ENCODE measurements around the gene MKI67. TPM values are rescaled to one million over a fixed set of nuclear protein-coding genes. Genes with fewer than 3 reads are reported as not detected.
A peak's percentile ranks its signal among the peaks of the same experiment; 100 is the strongest.

Gene MKI67
- total RNA-seq, 1 donor from 2014 or later = 45.7 TPM

DNA sequence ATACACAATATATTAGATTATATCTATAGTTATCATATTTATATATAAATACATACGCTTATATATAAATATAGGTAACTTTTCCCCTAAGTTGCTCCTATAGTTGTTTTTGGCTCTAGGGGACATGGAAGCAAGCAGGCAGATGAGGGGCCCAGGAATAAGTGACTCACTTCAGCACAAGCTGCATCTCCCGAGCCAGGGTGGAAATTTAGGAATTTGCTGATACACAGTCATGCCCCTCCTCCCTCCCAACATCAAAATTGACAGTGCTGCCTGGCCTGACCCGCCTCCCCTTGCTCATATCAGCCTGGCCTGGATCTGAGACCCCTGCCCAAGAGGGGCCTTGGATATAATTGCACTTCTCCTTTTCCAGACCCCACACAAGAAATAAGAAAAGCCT is 33.8 kb downstream of the MKI67 start:
- no peaks in the 10 kb centered on the region for H3K9me3 Mint-ChIP-seq (ENCODE audit: low read depth)
- TF ChIP-seq, protein P1, sequence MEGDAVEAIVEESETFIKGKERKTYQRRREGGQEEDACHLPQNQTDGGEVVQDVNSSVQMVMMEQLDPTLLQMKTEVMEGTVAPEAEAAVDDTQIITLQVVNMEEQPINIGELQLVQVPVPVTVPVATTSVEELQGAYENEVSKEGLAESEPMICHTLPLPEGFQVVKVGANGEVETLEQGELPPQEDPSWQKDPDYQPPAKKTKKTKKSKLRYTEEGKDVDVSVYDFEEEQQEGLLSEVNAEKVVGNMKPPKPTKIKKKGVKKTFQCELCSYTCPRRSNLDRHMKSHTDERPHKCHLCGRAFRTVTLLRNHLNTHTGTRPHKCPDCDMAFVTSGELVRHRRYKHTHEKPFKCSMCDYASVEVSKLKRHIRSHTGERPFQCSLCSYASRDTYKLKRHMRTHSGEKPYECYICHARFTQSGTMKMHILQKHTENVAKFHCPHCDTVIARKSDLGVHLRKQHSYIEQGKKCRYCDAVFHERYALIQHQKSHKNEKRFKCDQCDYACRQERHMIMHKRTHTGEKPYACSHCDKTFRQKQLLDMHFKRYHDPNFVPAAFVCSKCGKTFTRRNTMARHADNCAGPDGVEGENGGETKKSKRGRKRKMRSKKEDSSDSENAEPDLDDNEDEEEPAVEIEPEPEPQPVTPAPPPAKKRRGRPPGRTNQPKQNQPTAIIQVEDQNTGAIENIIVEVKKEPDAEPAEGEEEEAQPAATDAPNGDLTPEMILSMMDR (IDR thresholded peaks at IDR 0.05; ENCODE audit: unreplicated experiment) = no peak
- H3K36me3 Mint-ChIP-seq (ENCODE audit: insufficient read depth) = no peaks in the 10 kb centered on the region
- no peaks in the 10 kb centered on the region for H3K4me1 Mint-ChIP-seq (ENCODE audit: low read depth)
- H3K27ac Mint-ChIP-seq = no peak overlapping the region
- no peak for DNase-seq (ENCODE audit: low spot score, unreplicated experiment)
- H3K4me3 Mint-ChIP-seq (ENCODE audit: low read depth) = no peak overlapping the region
- peaks cover 9% of the 10 kb centered on the region for H3K27me3 Mint-ChIP-seq

DNA sequence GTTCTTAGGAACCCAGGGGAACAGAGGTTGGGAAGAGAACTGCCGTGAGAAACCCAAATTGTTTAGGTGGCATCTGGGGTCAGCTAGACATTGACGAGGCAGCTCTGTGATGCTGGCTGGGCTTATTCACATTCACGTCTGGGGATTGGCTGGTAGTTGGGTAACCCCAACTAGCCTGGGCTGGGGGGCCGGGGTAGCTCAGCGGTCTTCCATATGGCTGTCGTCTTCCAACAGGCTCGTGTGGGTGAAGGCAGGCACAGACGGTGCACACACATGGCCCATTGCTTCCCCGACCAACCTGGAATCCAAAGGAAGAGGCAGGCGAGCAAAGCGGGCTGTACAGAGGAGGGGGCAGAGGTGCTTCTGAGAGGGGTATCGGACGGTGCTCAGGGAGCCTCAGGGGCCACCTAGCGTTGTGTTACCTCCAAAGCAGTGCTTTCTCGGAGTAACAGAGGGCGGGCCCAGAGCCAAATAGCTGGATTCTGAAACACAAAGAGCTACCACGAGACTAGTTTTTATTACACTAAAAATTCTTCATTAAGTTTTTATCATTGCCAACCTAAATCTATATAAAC is 34.5 kb downstream of the MKI67 start:
- Mint-ChIP-seq H3K36me3 (ENCODE audit: insufficient read depth) (no peaks in the 10 kb centered on the region), H3K27ac (no peak overlapping the region), H3K4me1 (ENCODE audit: low read depth) (no peaks in the 10 kb centered on the region), H3K27me3 (peaks cover 9% of the 10 kb centered on the region), H3K9me3 (ENCODE audit: low read depth) (no peaks in the 10 kb centered on the region), H3K4me3 (ENCODE audit: low read depth) (no peak overlapping the region)
- no peak for DNase-seq (ENCODE audit: low spot score, unreplicated experiment)
- TF ChIP-seq, protein P1 (IDR thresholded peaks at IDR 0.05; ENCODE audit: unreplicated experiment) = peak; percentile 18

DNA sequence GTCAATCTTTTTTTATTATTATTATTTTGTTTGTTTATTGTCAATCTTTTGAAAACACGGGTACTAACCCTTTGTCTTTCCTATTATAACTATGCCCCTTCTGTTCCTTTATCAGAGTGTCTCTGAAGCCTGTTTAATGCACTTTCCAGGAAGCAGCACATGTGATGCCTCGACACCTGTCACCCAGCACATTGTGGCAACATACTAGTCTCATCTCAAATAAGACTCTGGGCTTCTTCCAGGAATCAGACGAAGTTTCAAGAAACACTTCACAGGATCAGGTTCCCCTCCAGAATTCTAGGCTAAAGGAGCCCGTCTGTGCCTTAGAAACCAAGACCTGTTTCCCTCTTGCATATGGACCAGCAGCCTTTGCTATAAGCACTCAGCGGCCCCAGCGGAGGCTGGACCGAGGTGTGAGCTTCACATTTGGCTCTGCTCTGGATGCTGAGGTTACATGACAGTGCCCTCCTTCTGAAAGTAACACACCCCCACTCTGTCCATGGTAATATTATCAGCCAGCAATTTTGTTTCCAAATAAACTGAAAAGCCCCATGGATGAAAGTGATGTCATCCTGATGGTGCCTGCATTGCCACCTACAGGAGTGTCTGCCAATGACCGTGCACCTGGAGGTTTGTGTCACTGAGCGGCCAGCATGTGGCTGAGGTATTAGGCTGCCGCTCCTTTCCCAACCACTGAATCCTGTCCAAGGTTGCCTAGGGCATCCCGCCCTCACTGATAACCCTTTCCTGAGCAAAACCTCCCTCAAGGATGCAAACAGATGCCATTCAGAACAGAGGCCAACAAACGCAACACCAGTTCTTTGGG is 38.1 kb downstream of the MKI67 start:
- Mint-ChIP-seq H3K27ac (no peak overlapping the region), H3K4me3 (ENCODE audit: low read depth) (no peak overlapping the region), H3K27me3 (peaks cover 11% of the 10 kb centered on the region), H3K36me3 (ENCODE audit: insufficient read depth) (no peaks in the 10 kb centered on the region), H3K9me3 (ENCODE audit: low read depth) (no peaks in the 10 kb centered on the region), H3K4me1 (ENCODE audit: low read depth) (no peaks in the 10 kb centered on the region)
- DNase-seq (ENCODE audit: low spot score, unreplicated experiment) = no peak
- TF ChIP-seq, protein P1 (IDR thresholded peaks at IDR 0.05; ENCODE audit: unreplicated experiment) = peak; percentile 40

DNA sequence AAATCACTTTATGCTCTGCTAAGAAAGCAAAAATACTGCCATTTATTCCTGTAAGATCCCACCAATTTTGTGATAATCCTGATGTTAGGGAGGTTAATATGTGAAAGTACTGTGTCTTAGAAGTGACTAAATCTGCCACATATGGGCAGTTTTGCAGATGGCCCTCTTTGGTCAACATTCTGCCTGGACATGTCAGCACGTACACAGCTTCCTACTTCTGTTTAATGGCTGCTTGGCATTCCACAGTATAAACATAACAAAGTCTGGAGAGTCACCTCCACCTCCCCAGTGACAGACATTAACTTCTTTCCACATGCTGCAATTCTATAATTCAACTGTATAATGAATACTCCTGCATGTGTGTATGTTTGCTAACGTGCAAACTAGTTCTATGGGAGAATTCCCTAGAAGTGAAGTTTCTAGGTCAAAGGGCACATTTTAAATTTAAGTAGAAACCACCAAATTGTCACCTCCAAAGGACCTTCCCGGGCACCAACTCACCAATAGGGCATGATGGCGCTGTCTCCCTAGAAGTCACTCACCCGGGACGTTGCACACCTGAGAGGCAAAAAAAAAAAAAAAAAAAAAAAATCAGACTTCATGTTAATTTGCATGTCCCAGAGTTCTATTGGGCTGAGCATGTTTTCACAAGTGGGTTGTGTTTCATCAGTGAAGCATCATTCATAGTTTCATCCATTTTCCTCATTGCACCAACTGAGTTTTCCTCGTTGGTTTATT is 38.9 kb downstream of the MKI67 start:
- H3K4me1 Mint-ChIP-seq (ENCODE audit: low read depth) = no peaks in the 10 kb centered on the region
- H3K4me3 Mint-ChIP-seq (ENCODE audit: low read depth) = no peak overlapping the region
- peaks cover 11% of the 10 kb centered on the region for H3K27me3 Mint-ChIP-seq
- DNase-seq (ENCODE audit: low spot score, unreplicated experiment) = no peak
- H3K36me3 Mint-ChIP-seq (ENCODE audit: insufficient read depth) = no peaks in the 10 kb centered on the region
- TF ChIP-seq, protein P1 (IDR thresholded peaks at IDR 0.05; ENCODE audit: unreplicated experiment) = no peak
- H3K27ac Mint-ChIP-seq = no peak overlapping the region
- H3K9me3 Mint-ChIP-seq (ENCODE audit: low read depth) = no peaks in the 10 kb centered on the region
